Rectal smooth muscle tissue (tissue), 1 donor: ENCODE data around the gene RHOG.

ENCODE experiments used
- H3K27ac ChIP-seq: one replicate; pipeline ENCODE4 v1.7.0; 2013; ENCODE audit warnings: low read depth, low read length, inconsistent platforms
- H3K27me3 ChIP-seq: one replicate; pipeline ENCODE4 v1.7.0; 2013; ENCODE audit warnings: low read length; ENCODE audit not compliant: control insufficient read depth, insufficient read depth
- H3K36me3 ChIP-seq: one replicate; pipeline ENCODE4 v1.7.0; 2013; ENCODE audit warnings: low read length; ENCODE audit not compliant: control insufficient read depth, insufficient read depth
- H3K4me1 ChIP-seq: one replicate; pipeline ENCODE4 v1.7.0; 2013; ENCODE audit warnings: low read length; ENCODE audit not compliant: control insufficient read depth, insufficient read depth
- H3K4me3 ChIP-seq: one replicate; pipeline ENCODE4 v1.7.0; 2013; ENCODE audit warnings: low read length
- H3K9ac ChIP-seq: one replicate; pipeline ENCODE4 v1.7.0; 2013; ENCODE audit warnings: low read length

RHOG gene

GRCh38 chr11:3855808-3856491 is 15.2 kb upstream of the RHOG start:
- H3K9ac ChIP-seq = peak overlapping the region; percentile 70
- peak overlapping the region; percentile 85 for H3K4me3 ChIP-seq
- H3K4me1 ChIP-seq = peaks cover 27% of the 10 kb centered on the region
- no peaks in the 10 kb centered on the region for H3K36me3 ChIP-seq
- no peaks in the 10 kb centered on the region for H3K27me3 ChIP-seq
- H3K27ac ChIP-seq = peak overlapping the region; percentile 77

- H3K4me3 ChIP-seq = peak within 1 kb of the TSS; percentile 91
- H3K36me3 ChIP-seq = no peaks in the 10 kb centered on the region
- no peaks in the 10 kb centered on the region for H3K27me3 ChIP-seq
- H3K4me1 ChIP-seq = peaks cover 27% of the 10 kb centered on the region
- H3K27ac ChIP-seq = peak within 1 kb of the TSS; percentile 95
- peak within 1 kb of the TSS; percentile 85 for H3K9ac ChIP-seq
Measured at GRCh38 chr11:3854977-3855807, 14.4 kb upstream of the RHOG start, which contains the start of gene STIM1. STIM1 (plus strand) TSS chr11:3855664; CDS start chr11:3856271, 607 bp downstream.

DNA sequence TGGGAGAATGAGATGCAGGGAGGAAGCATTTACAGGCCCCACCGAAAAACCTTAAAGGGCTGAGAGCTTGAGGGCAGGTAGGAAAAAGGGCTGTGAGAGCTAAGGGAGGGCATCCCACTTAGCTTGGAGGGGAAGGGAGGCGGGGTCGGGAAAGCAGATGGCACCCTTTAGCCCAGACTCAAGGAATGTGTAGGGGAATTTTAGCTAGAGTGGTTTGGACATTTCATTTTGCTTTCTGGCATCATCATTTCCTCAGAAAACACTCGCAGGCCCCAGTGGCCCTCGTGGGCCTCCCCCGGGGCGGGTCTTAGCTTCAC is 13.9 kb upstream of the RHOG start:
- H3K4me3 ChIP-seq = peak overlapping the region; percentile 91
- H3K4me1 ChIP-seq = peaks cover 24% of the 10 kb centered on the region
- peak overlapping the region; percentile 19 for H3K9ac ChIP-seq
- H3K27ac ChIP-seq = peak overlapping the region; percentile 8
- no peaks in the 10 kb centered on the region for H3K36me3 ChIP-seq
- H3K27me3 ChIP-seq = no peaks in the 10 kb centered on the region

DNA sequence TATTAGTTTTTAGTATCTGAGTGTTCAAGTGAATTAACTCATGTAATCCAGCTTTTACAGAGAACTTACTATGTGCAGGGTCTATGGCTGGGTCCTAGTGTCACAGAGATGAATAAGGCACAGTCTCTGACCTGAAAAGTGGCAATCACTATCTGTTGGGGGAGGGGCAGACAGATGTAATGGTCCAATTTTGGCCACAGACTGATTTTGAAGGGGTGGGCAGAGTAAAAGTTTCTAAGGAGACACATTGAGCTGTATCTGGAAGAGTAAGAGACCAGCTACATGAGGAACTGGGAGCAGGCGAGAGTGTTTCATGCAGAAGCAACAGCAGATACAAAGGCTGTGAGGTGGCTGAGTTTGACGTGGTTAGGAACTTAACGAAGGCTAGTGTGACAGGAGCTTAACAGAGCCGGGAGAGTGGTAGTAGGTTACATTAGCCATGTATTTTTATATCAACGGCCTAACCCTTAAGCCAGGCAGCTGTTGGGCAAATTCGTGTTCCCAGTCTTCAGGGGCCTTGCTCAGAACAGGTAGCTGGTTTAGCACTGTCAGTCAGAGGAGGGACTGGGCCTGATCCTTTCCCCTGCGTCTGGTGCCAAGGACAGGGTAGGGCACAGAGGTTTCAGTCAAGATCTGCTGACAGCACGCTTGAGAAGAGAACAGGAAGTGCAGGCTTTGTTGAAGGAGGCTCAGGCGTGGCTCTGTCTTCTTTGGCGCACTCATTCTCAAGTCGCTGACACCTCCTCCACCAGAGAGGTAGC is 13.3 kb upstream of the RHOG start:
- Histone ChIP-seq H3K27me3 (no peaks in the 10 kb centered on the region), H3K27ac (peak overlapping the region; percentile 18), H3K4me1 (peaks cover 19% of the 10 kb centered on the region), H3K4me3 (peak overlapping the region; percentile 91), H3K36me3 (no peaks in the 10 kb centered on the region), H3K9ac (peak overlapping the region; percentile 19)

DNA sequence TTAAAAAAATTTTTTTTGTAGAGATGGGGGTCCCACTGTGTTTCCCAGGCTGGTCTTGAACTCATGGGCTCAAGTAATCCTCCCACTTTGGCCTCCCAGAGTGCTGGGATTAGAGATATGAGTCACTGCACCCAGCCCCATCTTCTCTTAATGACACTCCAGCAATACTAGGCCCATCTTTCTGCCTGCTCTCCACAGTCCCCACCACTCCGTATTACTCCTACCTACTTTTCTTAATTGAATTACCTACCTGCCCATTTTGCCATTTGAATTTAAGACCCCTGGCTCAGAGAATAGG is 12.7 kb upstream of the RHOG start:
- Histone ChIP-seq H3K4me3 (no peak overlapping the region), H3K27me3 (no peaks in the 10 kb centered on the region), H3K4me1 (peaks cover 14% of the 10 kb centered on the region), H3K27ac (no peak overlapping the region), H3K36me3 (no peaks in the 10 kb centered on the region), H3K9ac (no peak overlapping the region)

DNA sequence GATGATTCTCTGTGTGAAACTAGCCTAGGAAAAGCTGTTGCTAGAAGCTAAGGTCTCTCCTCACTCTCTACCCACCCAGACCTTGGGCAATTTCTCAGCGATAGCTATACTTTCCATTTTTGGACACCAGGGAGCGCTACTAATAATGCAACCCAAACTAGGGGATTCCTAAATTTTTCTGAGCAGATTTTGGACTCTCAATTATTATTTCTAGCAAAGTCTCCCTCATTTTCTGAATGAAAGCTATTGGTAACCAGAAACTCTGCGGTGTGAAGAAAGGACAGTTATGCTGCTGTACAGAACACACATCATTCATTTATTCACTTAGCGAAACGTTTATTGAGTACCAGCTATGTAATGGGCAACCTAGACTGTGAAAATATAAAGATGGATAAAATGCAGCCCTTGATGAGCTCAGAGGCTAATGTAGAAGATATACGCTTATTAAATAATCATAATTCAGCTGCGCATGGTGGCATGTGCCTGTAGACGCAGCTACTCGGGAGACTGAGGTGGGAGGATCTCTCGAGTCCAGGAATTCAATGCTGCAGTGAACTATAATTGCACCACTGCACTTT is 8.6 kb upstream of the RHOG start:
- Histone ChIP-seq H3K27ac (no peak overlapping the region), H3K9ac (no peak overlapping the region), H3K4me1 (no peaks in the 10 kb centered on the region), H3K36me3 (no peaks in the 10 kb centered on the region), H3K4me3 (no peak overlapping the region), H3K27me3 (no peaks in the 10 kb centered on the region)

DNA sequence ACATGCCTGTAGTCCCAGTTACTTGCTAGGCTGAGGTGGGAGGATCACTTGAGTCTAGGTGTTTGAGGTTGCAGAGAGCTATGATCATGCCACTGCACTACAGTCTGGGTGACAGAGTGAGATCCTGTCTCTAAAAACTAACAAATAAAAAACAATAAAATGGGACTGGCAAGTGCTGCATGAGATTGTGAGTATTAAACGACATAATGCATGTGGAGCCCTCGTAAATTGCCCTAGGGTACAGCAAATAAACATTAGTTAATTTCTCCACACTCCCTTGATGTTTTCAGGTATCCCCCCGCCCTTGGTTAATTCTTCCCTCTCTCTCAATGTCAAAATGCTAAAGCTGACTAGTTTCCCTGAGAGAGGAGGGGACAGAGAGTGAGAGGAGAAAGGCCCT is 4.9 kb upstream of the RHOG start:
- Histone ChIP-seq H3K27me3 (no peaks in the 10 kb centered on the region), H3K27ac (no peak overlapping the region), H3K4me3 (no peak overlapping the region), H3K36me3 (no peaks in the 10 kb centered on the region), H3K9ac (no peak overlapping the region), H3K4me1 (no peaks in the 10 kb centered on the region)

DNA sequence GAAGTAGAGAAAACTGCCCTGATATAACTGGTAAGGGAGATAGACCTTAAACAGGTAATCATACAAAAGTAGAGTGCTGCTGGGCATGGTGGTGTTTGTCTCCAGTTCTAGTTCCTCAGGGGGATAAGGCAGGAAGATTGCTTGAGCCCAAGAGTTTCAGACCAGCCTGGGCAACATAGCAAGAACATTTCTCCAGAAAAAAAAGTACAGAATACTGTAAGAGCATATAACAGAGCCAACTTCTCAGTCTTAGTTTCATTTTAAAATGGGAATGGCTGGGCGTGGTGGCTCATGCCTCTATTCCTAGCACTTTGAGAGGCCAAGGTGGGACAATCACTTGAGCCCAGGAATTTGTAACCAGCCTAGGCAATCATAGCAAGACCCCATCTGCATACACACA is 4.5 kb upstream of the RHOG start:
- Histone ChIP-seq H3K36me3 (no peaks in the 10 kb centered on the region), H3K9ac (no peak overlapping the region), H3K4me1 (no peaks in the 10 kb centered on the region), H3K4me3 (no peak overlapping the region), H3K27me3 (no peaks in the 10 kb centered on the region), H3K27ac (no peak overlapping the region)

- no peak overlapping the region for H3K27ac ChIP-seq
- no peaks in the 10 kb centered on the region for H3K36me3 ChIP-seq
- H3K9ac ChIP-seq = no peak overlapping the region
- peaks cover 7% of the 10 kb centered on the region for H3K4me1 ChIP-seq
- no peaks in the 10 kb centered on the region for H3K27me3 ChIP-seq
- H3K4me3 ChIP-seq = no peak overlapping the region
Measured at GRCh38 chr11:3843326-3843725, 2.6 kb upstream of the RHOG start.

GRCh38 chr11:3841426-3842350 is 929 bp upstream of the RHOG start:
- Histone ChIP-seq H3K27me3 (no peaks in the 10 kb centered on the region), H3K27ac (peak overlapping the region; percentile 98), H3K36me3 (no peaks in the 10 kb centered on the region), H3K4me1 (peaks cover 7% of the 10 kb centered on the region), H3K4me3 (peak overlapping the region; percentile 74), H3K9ac (peak overlapping the region; percentile 85)

DNA sequence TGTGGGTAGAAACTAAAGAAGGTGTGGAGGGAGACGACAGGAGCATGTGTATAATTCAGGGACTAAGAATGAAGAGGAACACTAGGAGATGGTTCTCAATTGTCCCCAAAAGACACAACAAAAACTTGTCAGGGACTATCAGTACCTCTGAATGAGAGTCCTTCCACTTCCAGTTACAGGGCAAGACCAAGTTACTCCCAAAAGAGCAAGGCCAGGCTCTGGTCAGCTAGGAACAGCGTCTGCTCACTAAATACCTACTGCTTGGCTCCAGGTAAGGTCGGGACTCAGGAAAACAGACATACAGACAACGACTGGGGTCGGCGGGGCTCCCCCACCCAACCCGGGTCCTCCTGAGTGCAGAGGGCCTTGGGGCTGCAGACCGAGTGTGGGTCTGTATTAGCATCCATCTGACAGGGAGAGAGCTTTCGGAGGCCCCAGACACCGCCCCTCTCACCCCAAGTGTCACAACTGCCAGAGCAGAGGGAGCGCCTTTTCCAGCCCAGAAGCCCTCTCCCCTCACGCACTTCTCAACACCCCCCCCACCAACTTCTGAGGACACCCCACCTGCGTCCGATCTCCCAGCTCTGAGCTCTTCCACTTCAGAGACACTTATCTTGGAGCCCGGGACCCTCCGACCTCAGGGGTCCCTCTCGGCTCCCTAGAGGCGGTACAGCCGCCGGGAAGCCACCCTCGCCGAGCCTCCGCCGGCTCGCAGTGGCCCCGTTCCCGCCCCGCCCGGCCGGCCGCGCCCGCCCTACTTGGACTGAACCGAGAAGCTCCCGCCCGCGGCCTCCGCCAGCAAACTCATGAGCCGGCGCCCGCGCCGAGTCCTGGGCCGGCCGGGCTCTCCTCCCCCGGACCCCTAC is 522 bp downstream of the RHOG start:
- peak overlapping the region; percentile 64 for H3K9ac ChIP-seq
- H3K27ac ChIP-seq = peak overlapping the region; percentile 98
- no peaks in the 10 kb centered on the region for H3K27me3 ChIP-seq
- no peaks in the 10 kb centered on the region for H3K36me3 ChIP-seq
- H3K4me1 ChIP-seq = peaks cover 7% of the 10 kb centered on the region
- H3K4me3 ChIP-seq = peak overlapping the region; percentile 85
